ENCODE results near the gene SPRED1.

SPRED1 gene

DNA sequence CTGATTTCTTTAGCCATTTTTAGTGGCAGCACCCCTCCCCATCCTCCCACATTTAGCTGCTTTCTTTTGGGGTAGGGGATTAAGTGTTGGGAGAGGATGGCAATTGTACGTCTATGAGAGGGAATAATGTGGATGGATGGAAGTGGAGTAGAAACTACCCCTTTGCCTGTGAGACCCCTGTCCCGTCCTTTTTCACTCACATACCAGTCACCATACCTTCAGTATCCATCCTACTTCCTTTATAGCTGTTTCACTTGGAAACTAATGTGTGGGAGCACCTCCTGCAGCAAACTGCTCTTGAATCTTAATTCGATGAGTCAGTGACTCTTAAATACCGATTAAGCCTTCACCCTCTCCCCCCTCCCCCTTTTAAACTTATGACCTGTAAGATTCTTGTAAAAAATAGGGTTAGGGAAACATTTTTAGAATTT is 730 bp downstream of the SPRED1 start (continued):
- TF ChIP-seq ZNF585B (tag by site-specific recombination; IDR thresholded peaks at IDR 0.05) (no peak), ZNF521 (tag by site-specific recombination; IDR thresholded peaks at IDR 0.05) (no peak), WT1 (tag by site-specific recombination; IDR thresholded peaks at IDR 0.05) (no peak), ZNF324 (tag by site-specific recombination; IDR thresholded peaks at IDR 0.05) (no peak), ZFHX2 (tag by site-specific recombination; conservative IDR thresholded peaks at IDR 0.05) (0 out of 2 replicates have a peak, but pooled peaks have one; percentile 19), ZNF677 (tag by site-specific recombination; IDR thresholded peaks at IDR 0.05) (no peak), ZNF184 (tag by site-specific recombination; IDR thresholded peaks at IDR 0.05) (no peak), ZNF214 (tag by site-specific recombination; IDR thresholded peaks at IDR 0.05; ENCODE audit: borderline replicate concordance) (no peak), KLF9 (tag by site-specific recombination; IDR thresholded peaks at IDR 0.05; ENCODE audit: low read depth) (no peak), ZNF133 (tag by site-specific recombination; IDR thresholded peaks at IDR 0.05) (no peak), ZNF747 (tag by site-specific recombination; IDR thresholded peaks at IDR 0.05) (no peak), ZNF623 (tag by site-specific recombination; IDR thresholded peaks at IDR 0.05) (no peak), ZNF792 (tag by site-specific recombination; IDR thresholded peaks at IDR 0.05) (no peak), ZNF362 (tag by site-specific recombination; IDR thresholded peaks at IDR 0.05) (no peak), ZEB2 (tag by site-specific recombination; IDR thresholded peaks at IDR 0.05) (no peak), ZNF138 (tag by site-specific recombination; IDR thresholded peaks at IDR 0.05; ENCODE audit: borderline replicate concordance) (no peak), GLIS1 (tag by site-specific recombination; IDR thresholded peaks at IDR 0.05) (peak; percentile 24; the same call in 1 of the 2 replicates), ZNF16 (tag by site-specific recombination; IDR thresholded peaks at IDR 0.05; ENCODE audit: low read depth) (no peak), ZBTB7A (tag by site-specific recombination; IDR thresholded peaks at IDR 0.05; ENCODE audit: low read depth) (no peak), GLIS2 (tag by site-specific recombination; IDR thresholded peaks at IDR 0.05) (no peak), ZNF239 (tag by site-specific recombination; IDR thresholded peaks at IDR 0.05) (no peak), SCRT2 (tag by site-specific recombination; IDR thresholded peaks at IDR 0.05) (peak; percentile 42; the same call in 1 of the 2 replicates), SP3 (tag by site-specific recombination; IDR thresholded peaks at IDR 0.05) (no peak)
- TF ChIP-seq, protein P1, sequence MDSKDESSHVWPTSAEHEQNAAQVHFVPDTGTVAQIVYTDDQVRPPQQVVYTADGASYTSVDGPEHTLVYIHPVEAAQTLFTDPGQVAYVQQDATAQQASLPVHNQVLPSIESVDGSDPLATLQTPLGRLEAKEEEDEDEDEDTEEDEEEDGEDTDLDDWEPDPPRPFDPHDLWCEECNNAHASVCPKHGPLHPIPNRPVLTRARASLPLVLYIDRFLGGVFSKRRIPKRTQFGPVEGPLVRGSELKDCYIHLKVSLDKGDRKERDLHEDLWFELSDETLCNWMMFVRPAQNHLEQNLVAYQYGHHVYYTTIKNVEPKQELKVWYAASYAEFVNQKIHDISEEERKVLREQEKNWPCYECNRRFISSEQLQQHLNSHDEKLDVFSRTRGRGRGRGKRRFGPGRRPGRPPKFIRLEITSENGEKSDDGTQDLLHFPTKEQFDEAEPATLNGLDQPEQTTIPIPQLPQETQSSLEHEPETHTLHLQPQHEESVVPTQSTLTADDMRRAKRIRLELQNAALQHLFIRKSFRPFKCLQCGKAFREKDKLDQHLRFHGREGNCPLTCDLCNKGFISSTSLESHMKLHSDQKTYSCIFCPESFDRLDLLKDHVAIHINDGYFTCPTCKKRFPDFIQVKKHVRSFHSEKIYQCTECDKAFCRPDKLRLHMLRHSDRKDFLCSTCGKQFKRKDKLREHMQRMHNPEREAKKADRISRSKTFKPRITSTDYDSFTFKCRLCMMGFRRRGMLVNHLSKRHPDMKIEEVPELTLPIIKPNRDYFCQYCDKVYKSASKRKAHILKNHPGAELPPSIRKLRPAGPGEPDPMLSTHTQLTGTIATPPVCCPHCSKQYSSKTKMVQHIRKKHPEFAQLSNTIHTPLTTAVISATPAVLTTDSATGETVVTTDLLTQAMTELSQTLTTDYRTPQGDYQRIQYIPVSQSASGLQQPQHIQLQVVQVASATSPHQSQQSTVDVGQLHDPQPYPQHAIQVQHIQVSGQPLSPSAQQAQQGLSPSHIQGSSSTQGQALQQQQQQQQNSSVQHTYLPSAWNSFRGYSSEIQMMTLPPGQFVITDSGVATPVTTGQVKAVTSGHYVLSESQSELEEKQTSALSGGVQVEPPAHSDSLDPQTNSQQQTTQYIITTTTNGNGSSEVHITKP (tag by site-specific recombination; IDR thresholded peaks at IDR 0.05) = peak; percentile 10; the same call in 1 of the 2 replicates
